Motor neuron (in vitro differentiated cells): Measurements from ENCODE around the gene STX4. TPM values are rescaled to one million over a fixed set of nuclear protein-coding genes. Genes with fewer than 3 reads are reported as not detected.

Source experiments
- ATAC-seq, 8 experiments: fragments of 200-7000 bp; cut with Tn5 transposase; replicated peaks in 6 of 8; 2 replicates each; pipeline ENCODE4 v1.8.0; 2021; ENCODE audit warnings: mild to moderate bottlenecking in 8 of 8, moderate library complexity in 8 of 8
- H3K27ac ChIP-seq, 2 donors: fragments of 250-450 bp; sonication (Bioruptor Pico); 2 replicates each; pipeline ENCODE4 v1.9.0; 2021; ENCODE audit warnings: antibody characterized with exemption in 2 of 2, mild to moderate bottlenecking in 2 of 2, moderate library complexity in 1 of 2
- H3K4me1 ChIP-seq, 2 donors: fragments of 250-450 bp; sonication (Bioruptor Pico); replicated peaks in 1 of 2; 2 replicates each; pipeline ENCODE4 v1.6.1; 2021; ENCODE audit warnings: antibody characterized with exemption in 2 of 2, mild to moderate bottlenecking in 2 of 2, moderate library complexity in 1 of 2
- H3K4me3 ChIP-seq, 5 donors: fragments of 250-450 bp; sonication (Bioruptor Pico); 2 replicates each; pipeline ENCODE4 v1.9.0; 2021; ENCODE audit warnings: antibody characterized with exemption in 5 of 5, mild to moderate bottlenecking in 5 of 5, moderate library complexity in 4 of 5
- WGBS, 10 experiments: fragments of 450-650 bp; shearing (Covaris generic); methylation state at CpG; one replicate each; pipeline ENCODE4 v1.0.0; 2022; 5-methylcytosine and 5-hydroxymethylcytosine counted together
- in situ Hi-C, 9 experiments: fragments of 400-800 bp; cut with MboI; loops; one replicate each; pipeline ENCODE4 v1.15.0; 2021; ENCODE audit warnings: low sequenced_read_pairs in 9 of 9, low pct_unique_long_range_greater_than_20kb in 2 of 9; ENCODE audit not compliant: unreplicated experiment in 9 of 9
- total RNA-seq, 8 experiments: library from RNA; unstranded; fragments of 300-600 nt; gene quantifications; 2 replicates each; pipeline versions ENCODE4 v1.2.3 to v1.2.4, GENCODE V29; 2022

STX4 gene
- total RNA-seq, 8 experiments from 2014 or later: 14.0 to 47.5 (median 24.3) TPM

DNA sequence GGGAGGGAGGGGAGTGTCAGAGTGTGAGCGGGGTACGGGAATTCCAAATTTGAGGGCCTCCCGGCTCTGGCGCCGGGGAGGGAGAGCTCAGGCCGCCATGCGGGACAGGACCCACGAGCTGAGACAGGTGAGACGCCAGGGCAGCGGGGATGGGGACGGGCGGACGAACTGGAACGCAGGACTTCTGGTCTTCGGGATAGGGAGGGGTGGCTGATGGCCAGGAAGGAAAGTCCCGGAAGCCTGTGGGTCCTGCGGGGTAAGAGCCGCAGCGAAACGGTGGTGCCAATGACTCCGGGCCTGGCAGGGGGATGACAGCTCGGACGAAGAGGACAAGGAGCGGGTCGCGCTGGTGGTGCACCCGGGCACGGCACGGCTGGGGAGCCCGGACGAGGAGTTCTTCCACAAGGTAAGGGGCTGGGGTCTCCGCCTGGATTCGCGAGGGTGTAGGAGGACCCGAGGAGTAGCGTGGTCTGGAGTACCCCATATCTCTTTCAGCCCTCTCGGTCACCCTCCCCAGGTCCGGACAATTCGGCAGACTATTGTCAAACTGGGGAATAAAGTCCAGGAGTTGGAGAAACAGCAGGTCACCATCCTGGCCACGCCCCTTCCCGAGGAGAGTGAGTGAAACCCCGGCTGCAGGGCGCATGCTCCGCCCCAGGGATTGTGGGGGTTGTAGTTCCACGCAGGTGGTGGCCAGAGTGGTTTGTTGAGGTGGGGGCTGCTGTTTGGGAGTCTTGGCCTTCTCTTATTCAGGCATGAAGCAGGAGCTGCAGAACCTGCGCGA is 543 bp downstream of the STX4 start:
- H3K27ac ChIP-seq: peak overlapping the region in 1 of 2 donors; percentile 66
- WGBS, 10 experiments: 0 to 1% (median 0%) methylated on average over 1 to 25 of the region's 47 CpGs; no CpG with 5 or more reads in 3 of the 10 experiments
- peaks cover 4 to 9% of the 10 kb centered on the region in 2 donors for H3K4me1 ChIP-seq
- peak overlapping the region; percentile 52 to 89 (median 73) for H3K4me3 ChIP-seq
- in situ Hi-C loops: no loop called here
- peak; percentile 22 to 72 (median 32) for ATAC-seq

GRCh38 chr16:31036691-31037090 is 3.3 kb downstream of the STX4 start:
- WGBS, 10 experiments: 39 to 100% (median 50%) methylated on average over 2 of the region's 2 CpGs; no CpG with 5 or more reads in 7 of the 10 experiments
- Histone ChIP-seq H3K27ac (no peak overlapping the region), H3K4me1 (peaks cover 4 to 9% of the 10 kb centered on the region in 2 donors), H3K4me3 (no peak overlapping the region)
- ATAC-seq: no peak
- in situ Hi-C loops: no loop called here

DNA sequence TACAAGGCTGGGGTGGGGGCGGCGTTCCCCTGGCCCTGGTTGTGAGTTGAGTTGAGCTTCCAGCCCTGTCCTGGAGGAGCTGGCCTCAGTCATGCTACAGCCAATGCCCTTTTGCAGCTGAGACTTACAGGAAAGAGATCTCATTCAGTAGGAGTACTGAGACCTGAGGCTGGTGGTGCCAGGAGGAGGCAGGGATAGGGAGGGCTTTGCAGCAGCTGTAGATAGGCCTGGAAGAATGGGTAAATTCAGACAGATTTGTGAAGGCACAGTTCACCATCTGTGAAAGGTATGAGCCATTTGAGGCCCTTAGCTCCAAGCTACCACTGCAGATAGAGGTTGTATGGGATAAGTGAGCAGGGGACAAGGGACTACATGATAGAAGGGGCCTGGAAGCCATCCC is 5.6 kb downstream of the STX4 start:
- no peak overlapping the region for H3K4me3 ChIP-seq

GRCh38 chr16:31042866-31043265 is 9.5 kb downstream of the STX4 start:
- Histone ChIP-seq H3K4me3 (no peak overlapping the region), H3K4me1 (no peaks in the 10 kb centered on the region), H3K27ac (no peak overlapping the region)
- ATAC-seq: no peak
- in situ Hi-C loops: no loop called here
- 89 to 100% (median 97%) methylated on average over 1 to 5 of the region's 10 CpGs; no CpG with 5 or more reads in 4 of the 10 experiments for WGBS, 10 experiments

More for the DNA sequence above, 5.6 kb downstream of the STX4 start:
- H3K4me1 ChIP-seq: peaks cover 0 to 3% of the 10 kb centered on the region in 2 donors
- in situ Hi-C loops: no loop called here
- ATAC-seq: no peak
- 100% methylated on average over 2 of the region's 2 CpGs; no CpG with 5 or more reads in 9 of the 10 experiments for WGBS, 10 experiments
- H3K27ac ChIP-seq: no peak overlapping the region

- in situ Hi-C loops: no loop called here
- WGBS, 10 experiments: 60 to 100% (median 77%) methylated on average over 1 of the region's 1 CpG; no CpG with 5 or more reads in 3 of the 10 experiments
- no peak overlapping the region for H3K27ac ChIP-seq
- no peak overlapping the region for H3K4me3 ChIP-seq
- ATAC-seq: no peak
- no peaks in the 10 kb centered on the region for H3K4me1 ChIP-seq
Observed at GRCh38 chr16:31043352-31043751, 10.0 kb downstream of the STX4 start.

DNA sequence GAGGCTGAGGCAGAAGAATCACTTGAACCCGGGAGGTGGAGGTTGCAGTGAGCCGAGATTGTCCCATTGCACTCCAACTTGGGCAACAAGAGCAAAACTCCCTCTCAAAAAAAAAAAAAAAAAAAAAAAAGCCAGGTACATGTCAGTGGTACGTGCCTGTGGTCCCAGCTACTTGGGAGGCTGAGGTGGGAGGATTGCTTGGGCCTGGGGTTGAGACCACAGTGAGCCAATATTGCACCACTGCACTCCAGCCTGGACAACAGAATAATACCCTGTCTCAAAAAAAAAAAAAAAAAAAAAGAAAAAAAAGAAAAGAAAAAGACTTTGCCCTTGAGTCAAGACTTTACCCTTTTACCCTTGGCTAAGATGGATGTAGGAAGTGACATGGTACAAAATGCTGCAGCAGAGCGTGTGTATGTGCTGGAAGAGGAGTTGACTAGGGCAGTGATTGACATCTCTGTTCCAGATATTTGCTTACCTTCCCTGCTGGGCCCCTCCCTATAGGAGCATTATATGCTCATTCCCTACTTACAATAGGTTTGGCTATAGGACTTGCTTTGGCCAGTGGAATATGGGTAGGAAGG is 10.6 kb downstream of the STX4 start:
- ATAC-seq: no peak
- Histone ChIP-seq H3K27ac (no peak overlapping the region), H3K4me1 (no peaks in the 10 kb centered on the region), H3K4me3 (no peak overlapping the region)
- 20 to 94% (median 82%) methylated on average over 1 to 4 of the region's 4 CpGs; no CpG with 5 or more reads in 2 of the 10 experiments for WGBS, 10 experiments
- in situ Hi-C loops: no loop called here

- H3K27ac ChIP-seq: no peak overlapping the region
- in situ Hi-C loops: no loop called here
- no peaks in the 10 kb centered on the region for H3K4me1 ChIP-seq
- WGBS, 10 experiments: 55 to 96% (median 65%) methylated on average over 1 to 6 of the region's 10 CpGs; no CpG with 5 or more reads in 4 of the 10 experiments
- peak in 1 of 8 experiments; percentile 26 for ATAC-seq
- H3K4me3 ChIP-seq: no peak overlapping the region
Observed at GRCh38 chr16:31050280-31051030, 17.1 kb downstream of the STX4 start.

DNA sequence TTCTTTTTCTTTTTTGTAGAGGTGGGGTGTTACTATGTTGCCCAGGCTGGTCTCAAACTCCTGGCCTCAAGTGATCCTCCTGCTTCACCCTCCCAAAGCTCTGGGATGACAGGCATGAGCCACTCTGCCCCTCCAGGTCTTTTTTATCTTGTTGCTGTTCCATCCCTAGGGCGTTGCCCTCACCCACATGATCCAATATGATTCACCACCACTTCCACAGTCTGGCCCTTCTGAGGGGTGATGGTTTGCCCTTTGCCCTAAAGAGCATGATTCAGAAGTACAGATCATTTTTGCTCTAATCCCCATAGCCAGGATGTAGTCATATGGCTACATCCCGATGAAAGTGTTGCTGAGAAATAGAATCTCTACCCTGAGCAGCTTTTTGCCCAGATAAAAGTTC is 18.8 kb downstream of the STX4 start:
- ATAC-seq: peak; percentile 74 to 98 (median 92)
- Histone ChIP-seq H3K27ac (no peak overlapping the region), H3K4me1 (no peaks in the 10 kb centered on the region), H3K4me3 (no peak overlapping the region)
- WGBS, 10 experiments: 0 to 100% (median 50%) methylated on average over 1 to 2 of the region's 2 CpGs; no CpG with 5 or more reads in 3 of the 10 experiments
- in situ Hi-C loops: no loop called here

GRCh38 chr16:31055613-31056012 is 22.3 kb downstream of the STX4 start:
- ATAC-seq: no peak
- WGBS, 10 experiments: 80 to 100% (median 100%) methylated on average over 1 to 4 of the region's 4 CpGs; no CpG with 5 or more reads in 3 of the 10 experiments
- in situ Hi-C loops: no loop called here
- Histone ChIP-seq H3K4me1 (no peaks in the 10 kb centered on the region), H3K4me3 (no peak overlapping the region), H3K27ac (no peak overlapping the region)

DNA sequence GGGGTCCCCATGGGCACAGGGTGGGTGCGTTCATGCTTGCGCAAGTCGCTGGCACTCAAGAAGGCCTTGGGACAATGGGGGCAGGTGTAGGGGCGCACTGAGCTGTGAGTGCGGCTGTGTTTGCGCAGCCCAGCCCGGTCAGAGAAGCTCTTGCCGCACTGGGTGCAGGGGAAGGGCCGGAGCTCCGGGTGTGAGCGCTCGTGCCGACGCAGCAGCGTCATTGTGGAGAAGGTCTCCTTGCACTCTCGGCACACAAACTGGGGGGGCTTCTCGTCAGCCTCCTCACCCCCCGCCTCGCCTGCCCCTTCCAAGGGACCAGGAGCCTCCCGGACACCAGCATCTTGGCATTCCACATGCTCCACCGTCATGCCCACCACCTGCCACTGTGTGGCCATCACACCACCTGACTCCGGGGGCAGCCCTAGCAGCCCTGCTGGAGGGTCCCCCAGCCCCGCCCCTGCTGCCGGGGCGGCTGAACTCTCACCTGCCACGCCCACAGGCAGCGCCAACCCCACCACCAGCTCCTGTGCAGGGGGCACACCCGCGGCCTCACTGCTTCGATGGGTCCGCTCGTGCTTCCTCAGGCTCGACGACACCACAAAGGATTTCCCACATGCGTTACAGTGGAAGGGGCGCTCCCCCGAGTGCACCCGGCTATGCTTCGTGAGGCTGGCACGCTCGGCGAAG is 27.9 kb downstream of the STX4 start:
- Histone ChIP-seq H3K27ac (no peak overlapping the region), H3K4me1 (no peaks in the 10 kb centered on the region), H3K4me3 (no peak overlapping the region)
- 100% methylated on average over 1 to 3 of the region's 42 CpGs; no CpG with 5 or more reads in 8 of the 10 experiments for WGBS, 10 experiments
- in situ Hi-C loops: no loop called here
- peak in 1 of 8 experiments; percentile 25 for ATAC-seq

- Histone ChIP-seq H3K4me1 (no peaks in the 10 kb centered on the region), H3K4me3 (no peak overlapping the region), H3K27ac (no peak overlapping the region)
- ATAC-seq: no peak
- in situ Hi-C loops: no loop called here
- WGBS, 10 experiments: 95 to 97% (median 96%) methylated on average over 4 to 31 of the region's 54 CpGs; no CpG with 5 or more reads in 7 of the 10 experiments
Observed at GRCh38 chr16:31061813-31062440, 28.6 kb downstream of the STX4 start.

DNA sequence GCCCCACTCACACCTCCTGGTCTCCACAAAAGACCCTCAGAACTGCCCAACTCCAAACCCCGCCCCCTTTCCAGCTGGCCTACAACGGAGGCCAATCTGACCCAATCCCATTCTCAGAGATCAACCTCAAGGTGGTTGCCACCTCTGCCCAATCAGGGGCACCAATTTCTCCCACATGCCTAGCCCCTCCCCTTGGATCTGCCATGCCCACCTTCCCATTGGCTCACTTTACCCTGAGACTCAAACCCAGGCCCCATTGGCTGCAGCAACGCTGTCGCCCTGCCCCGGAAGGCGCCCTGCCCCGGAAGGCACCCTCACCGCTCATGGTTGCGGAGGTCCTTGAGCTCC is 30.1 kb downstream of the STX4 start:
- Histone ChIP-seq H3K4me1 (no peaks in the 10 kb centered on the region), H3K4me3 (no peak overlapping the region), H3K27ac (no peak overlapping the region)
- in situ Hi-C loops: no loop called here
- 20 to 100% (median 93%) methylated on average over 1 to 6 of the region's 9 CpGs; no CpG with 5 or more reads in 7 of the 10 experiments for WGBS, 10 experiments
- ATAC-seq: no peak
